ENCODE measurements around the gene CRTC1. TPM values are rescaled to one million over a fixed set of nuclear protein-coding genes. Genes with fewer than 3 reads are reported as not detected.
"Not testable (repeated sequence)": the region's sequence is repeated elsewhere in the genome, so short reads cannot be mapped to it uniquely, and the experiment has no call there.

CRTC1 gene
- total RNA-seq, 1 experiment from 2014 or later: 1.6 TPM

DNA sequence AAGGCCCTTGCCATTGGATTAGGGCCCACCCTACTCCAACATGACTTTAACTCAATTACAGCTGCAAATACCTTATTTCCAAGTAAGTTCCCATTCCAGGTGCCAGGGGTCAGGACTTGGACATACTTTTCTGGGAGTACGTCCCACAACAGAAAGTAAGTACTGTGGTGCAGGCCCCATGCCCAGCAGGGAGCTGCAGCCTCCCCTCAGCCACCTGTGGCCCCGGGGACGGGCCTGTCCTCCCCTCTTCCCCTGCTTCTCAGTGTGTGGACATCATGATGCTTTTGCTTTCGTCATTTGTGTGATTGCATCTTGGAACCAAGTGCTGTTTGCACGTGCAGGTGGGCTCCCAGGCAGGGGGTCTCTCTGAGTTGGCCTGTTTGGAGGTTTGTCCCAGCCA, 31.9 kb downstream of the CRTC1 start:
- no peak for DNase-seq (ENCODE audit: low read depth)
- in situ Hi-C loops (cut with HindIII; ENCODE audit: low pct_unique_long_range_greater_than_20kb, low sequenced_read_pairs): no loop called here

DNA sequence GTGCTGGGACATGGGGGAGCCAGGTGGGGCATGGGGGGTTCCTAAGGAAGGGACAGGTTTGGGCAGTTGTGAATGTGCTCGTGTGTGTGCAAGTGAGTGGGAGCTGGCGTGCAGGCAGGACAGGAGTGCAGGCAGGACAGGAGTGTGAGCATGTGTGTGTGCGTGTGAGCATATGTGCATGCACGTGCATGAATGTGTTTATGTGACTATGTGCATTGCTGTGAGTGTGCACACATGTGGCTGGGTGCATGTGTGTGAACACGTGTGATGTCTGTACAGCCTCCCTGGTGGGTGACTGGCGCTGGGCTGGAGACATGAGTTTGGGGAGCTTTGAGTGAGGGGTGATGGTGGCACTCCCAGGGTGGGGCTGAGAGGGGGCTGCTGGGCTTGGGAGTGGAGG, 33.4 kb downstream of the CRTC1 start:
- in situ Hi-C loops (cut with HindIII; ENCODE audit: low pct_unique_long_range_greater_than_20kb, low sequenced_read_pairs): no loop called here
- no peak for DNase-seq (ENCODE audit: low read depth)

DNA sequence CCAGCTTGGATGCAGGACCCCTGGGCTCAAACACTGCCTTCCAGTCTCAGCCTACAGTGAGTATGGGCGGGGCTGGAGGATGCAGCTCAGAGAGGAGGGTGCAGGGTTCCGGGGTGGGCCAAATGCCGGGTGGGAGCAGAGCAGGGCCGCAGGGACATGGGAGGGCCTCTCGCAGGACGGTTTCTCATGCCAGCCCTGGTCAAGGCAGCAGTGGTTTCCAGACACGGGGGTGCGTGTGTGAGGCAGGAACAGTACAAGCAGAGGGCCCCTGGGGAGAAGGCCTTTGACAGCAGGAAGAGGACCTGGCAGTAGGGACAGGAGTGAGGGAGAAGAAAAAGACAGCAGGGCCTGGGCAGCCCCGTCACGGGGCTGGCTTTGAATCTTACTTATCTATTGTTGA, 34.1 kb downstream of the CRTC1 start:
- in situ Hi-C loops (cut with HindIII; ENCODE audit: low pct_unique_long_range_greater_than_20kb, low sequenced_read_pairs): no loop called here
- no peak for DNase-seq (ENCODE audit: low read depth)

DNA sequence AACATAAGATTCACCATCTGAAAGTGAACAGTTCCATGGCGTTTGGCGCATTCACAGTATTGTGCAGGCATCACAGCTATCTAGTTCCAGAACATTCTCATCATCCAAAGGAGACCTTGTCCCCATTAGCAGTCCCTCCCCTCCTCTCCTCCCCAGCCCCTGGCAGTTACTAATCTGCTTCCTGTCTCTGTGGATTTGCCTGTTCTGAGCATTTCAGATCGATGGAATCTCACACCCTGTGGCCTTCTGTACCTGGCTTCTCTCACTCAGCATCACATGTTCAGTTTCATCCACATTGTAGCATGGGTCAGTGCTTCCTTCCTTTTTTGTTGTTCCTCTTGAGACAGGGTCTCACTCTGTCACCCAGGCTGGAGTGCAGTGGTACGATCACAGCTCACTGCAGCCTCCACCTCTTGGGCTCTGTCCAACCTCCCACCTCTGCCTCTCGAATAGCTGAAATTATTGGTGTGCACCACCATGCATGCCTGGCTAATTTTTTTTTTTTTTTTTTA, 34.6 kb downstream of the CRTC1 start:
- no peak for DNase-seq (ENCODE audit: low read depth)
- in situ Hi-C loops (cut with HindIII; ENCODE audit: low pct_unique_long_range_greater_than_20kb, low sequenced_read_pairs): no loop called here

DNA sequence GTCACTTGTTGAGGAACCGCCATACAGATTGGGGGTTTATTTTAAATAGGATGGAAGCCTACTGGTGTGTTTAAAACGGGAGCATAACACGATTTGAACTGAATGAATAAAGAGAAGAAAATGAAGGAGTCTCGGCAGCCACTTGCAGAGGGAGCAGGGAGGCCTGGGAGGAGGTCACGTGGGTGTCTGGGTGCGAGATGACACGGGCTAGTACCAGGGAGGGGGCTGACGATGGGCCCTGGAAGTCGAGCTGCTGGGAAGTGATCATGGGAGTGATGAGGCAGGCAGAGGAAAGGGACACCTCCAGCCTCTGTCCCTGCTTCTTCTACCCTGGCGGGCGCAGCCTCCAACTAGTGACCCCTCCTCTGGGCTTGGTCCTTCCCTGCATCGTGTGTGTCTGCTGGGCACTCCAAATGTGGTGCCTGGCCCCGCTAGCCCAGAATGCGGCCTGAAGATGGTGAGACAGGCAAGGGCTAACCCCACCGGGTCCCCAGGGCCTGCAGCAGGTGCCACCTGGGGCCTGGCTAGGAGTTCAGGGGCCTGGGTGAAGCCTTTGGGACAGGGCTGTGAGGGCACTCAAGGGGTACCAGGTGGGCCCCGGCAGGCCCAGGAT, 35.5 kb downstream of the CRTC1 start:
- DNase-seq (ENCODE audit: low read depth): no peak
- in situ Hi-C loops (cut with HindIII; ENCODE audit: low pct_unique_long_range_greater_than_20kb, low sequenced_read_pairs): no loop called here

DNA sequence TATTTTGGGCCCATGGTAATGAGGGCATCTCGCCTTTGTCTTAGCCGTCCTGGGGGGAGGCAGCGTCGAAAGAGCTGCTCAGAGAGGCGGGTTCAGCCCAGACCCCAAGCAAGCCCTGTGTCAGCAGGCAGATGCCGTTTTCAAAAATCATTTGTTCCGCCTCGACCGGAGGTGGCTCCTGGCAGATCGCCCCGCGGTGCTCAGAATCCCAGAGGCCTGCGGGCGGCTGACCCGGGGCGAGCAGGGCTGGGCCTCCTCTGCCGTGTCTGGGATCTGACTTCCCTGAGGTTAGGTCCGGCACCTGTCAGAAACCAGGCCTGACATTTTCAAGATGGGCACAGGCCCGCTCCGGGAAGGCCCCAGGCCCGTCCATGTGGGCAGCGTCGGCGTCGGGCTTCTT, 36.1 kb downstream of the CRTC1 start:
- in situ Hi-C loops (cut with HindIII; ENCODE audit: low pct_unique_long_range_greater_than_20kb, low sequenced_read_pairs): no loop called here
- DNase-seq (ENCODE audit: low read depth): no peak

DNA sequence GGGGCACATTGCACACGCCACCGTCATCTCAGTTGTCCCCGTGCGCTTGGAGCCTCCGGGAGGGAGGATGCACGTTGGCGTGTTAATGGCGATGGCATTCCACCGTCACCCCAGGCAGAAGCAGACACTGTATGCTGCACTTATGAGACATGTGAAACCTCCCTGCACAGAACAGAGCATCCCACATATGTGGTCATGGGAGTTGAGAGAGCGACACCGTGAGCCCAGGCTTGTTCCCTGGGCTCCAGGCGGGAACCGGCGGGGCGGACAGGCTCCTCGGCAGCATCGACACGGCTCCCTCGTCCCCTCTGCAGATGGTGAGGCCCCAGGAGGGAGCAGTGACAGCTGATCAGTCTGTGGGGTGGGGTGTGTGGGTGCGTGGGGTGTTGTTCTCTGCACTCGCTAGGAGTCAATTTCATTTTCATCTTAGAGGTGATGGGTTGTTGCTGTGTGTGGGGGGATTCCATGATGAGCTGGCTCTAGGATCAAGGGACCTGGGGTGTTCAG, 40.4 kb downstream of the CRTC1 start:
- in situ Hi-C loops (cut with HindIII; ENCODE audit: low pct_unique_long_range_greater_than_20kb, low sequenced_read_pairs): no loop called here
- DNase-seq (ENCODE audit: low read depth): no peak

DNA sequence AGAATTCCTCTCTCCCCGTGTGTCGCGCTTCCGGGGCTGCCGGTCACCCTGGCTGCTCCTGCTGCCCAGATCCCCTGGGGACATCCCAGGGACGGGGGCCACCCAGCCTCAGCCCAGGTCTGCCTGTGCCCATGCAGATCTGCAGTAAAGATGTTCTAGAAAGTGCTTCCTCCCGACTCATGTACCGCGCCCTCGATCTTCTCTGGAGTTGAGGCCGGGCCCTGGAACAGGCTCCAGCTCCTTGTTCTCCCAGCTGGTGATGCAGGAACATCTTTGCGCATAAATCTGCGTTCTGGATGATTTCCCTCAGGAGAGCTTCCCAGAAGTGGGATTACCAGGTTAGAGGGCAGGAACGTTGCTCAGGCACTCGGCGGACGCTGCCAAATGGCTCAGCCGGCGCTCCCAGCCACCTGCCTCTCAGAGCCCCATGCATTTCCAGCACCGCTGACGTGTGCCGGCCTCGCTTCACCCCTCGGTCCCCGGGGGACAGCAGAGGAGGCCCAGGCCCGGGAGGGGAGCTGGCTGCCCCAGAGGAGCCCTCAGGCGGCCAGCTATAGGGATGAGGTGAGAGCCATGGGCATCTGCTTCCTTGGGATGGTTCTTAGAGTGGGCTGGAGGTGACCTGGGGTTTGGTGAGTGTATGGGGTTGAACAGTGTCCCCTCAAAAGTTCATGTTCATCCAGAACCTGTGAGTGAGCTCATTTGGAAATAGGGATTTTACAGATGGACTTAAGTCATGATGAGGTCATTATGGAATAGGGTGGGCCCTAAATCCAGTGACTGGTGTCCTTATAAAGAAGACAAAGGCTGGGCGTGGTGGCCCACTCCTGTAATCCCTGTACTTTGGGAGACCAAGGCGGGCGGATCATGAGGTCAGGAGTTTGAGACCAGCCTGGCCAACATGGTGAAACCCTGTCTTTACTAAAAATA, 42.6 kb downstream of the CRTC1 start:
- DNase-seq (ENCODE audit: low read depth): no peak
- in situ Hi-C loops (cut with HindIII; ENCODE audit: low pct_unique_long_range_greater_than_20kb, low sequenced_read_pairs): no loop called here

DNA sequence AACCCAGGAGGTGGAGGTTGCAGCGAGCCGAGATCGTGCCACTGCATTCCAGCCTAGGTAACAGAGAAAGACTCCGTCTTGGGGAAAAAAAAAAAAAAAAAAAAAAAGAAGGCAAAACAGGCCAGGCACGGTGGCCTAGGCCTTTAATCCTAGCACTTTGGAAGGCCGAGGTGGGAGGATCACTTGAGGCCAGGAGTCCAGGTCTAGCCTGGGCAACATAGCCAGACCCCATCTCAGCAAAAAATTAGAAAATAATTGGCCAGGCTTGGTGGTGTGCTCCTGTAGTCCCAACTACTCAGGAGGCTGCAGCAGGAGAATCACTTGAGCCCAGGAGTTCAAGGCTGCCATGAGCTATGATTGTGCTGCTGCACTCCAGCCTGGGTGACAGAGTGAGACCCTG, 43.4 kb downstream of the CRTC1 start:
- in situ Hi-C loops (cut with HindIII; ENCODE audit: low pct_unique_long_range_greater_than_20kb, low sequenced_read_pairs): no loop called here

DNA sequence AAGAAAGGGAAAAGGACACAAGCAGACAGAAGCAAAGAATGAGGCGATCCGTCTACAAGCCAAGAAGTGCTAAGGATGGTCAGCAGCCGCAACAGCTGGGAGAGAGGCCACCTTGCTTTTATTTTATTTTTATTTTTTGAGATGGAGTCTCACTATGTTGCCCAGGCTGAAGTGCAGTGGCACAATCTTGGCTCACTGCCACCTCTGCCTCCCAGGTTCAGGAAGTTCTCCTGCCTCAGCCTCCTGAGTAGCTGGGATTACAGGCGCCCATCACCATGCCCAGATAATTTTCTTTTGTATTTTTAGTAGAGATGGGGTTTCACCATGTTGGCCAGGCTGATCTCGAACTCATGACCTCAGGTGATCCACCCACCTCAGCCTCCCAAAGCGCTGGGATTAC, 44.1 kb downstream of the CRTC1 start:
- in situ Hi-C loops (cut with HindIII; ENCODE audit: low pct_unique_long_range_greater_than_20kb, low sequenced_read_pairs); DNase-seq (ENCODE audit: low read depth): not testable (repeated sequence)

More for the DNA sequence above, 43.4 kb downstream of the CRTC1 start:
- no peak for DNase-seq (ENCODE audit: low read depth)

DNA sequence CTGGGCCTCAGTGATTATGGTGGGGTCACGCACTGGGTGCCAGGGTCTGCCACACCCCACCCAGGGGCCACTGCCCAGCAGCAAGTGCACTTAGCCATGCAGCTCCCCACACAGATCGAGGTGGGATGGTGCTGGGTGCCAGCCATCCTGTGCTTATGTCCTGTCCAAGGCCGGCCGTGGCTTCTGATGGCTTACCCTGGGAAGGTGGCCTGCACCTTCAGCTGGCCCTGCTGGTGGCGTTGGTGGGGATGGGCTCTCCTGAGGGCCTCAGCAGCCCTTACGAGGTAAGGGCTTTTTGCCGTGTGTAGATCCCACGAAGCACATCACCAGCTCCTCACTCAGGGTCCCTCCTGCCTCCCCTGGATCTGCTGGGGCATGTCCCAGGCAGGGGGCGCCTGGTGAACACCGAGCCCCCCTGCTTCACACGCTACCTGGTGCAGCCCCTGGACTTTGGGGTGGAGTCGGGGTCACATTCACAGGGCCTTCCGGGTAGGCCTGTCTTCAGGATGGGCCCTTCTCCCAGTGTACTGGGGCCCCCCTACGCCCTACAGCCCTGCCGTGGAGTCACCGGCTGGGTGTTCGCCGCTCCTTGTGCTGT, 46.6 kb downstream of the CRTC1 start:
- in situ Hi-C loops (cut with HindIII; ENCODE audit: low pct_unique_long_range_greater_than_20kb, low sequenced_read_pairs): no loop called here
- no peak for DNase-seq (ENCODE audit: low read depth)

DNA sequence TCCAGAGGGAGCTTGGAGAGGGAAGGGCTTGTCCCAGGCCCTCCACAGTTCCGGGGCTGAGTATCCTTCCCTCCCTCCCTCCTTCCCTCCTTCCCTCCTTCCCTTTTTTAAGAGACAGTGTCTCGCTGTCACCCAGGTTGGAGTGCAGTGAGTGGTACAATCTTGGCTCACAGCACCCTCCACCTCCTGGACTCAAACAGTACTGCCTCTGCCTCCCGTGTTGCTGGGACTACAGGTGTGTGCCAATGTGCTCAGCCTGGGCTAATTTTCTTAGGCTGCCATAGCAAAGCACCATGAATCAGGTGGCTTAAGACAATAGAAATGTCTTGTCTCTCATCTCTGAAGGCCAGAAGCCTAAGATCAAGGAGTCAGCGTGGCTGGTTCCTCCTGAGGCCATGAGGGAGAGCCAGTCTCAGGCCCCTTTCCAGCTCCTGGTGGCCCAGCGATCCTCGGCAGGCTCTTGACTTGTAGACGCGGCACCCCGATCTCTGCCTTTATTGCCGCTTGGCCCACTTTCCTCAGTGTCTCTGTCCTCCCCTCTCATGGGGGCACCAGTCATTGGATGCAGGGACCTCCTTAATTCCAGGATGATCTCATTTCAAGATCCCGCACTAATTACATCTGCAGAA, 47.5 kb downstream of the CRTC1 start:
- in situ Hi-C loops (cut with HindIII; ENCODE audit: low pct_unique_long_range_greater_than_20kb, low sequenced_read_pairs): no loop called here
- no peak for DNase-seq (ENCODE audit: low read depth)

DNA sequence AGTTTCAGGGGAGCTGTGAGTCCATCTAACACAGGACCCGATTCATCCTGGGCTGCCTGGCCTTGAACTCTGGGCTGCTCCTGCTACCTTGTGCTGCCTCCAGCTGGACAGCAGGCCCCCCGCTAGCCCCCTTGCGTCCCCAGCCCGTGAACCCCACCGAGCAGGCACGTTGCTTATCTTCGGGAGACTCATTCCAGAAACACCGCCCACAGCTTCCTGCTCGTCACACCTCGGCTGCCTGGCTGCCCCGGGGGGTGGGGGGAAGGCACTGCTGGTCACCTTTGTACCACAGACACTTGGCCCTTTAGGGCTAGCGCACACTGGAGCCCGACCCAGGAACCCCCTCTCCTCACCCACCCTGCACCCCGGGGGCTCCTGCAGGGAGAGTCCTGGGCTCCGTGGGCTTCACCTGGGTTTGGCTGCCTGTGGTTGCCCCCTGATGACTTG, 48.1 kb downstream of the CRTC1 start:
- in situ Hi-C loops (cut with HindIII; ENCODE audit: low pct_unique_long_range_greater_than_20kb, low sequenced_read_pairs): no loop called here
- DNase-seq (ENCODE audit: low read depth): no peak

DNA sequence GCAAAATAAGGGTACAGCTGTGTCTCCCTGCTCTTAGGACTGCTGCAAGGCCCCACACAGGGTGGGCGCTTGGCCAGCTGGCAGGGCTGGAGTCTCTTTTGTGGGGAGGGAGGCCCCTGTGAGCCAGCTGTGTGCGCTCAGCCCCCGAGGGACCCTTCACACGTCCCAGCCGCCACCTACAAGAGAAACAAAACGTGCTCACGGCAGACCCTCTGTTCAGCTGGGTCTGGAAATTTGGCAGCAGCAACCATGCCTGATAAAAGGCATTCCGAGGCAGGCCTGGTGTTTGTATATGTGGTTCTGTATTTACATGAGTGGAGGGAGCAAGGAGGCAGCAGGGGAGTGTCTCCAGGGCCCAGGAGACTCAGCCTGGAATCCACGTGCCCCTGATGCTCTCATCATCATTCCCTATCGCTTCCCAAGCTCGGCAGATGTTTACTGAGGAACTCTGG, 49.7 kb downstream of the CRTC1 start:
- in situ Hi-C loops (cut with HindIII; ENCODE audit: low pct_unique_long_range_greater_than_20kb, low sequenced_read_pairs): no loop called here
- no peak for DNase-seq (ENCODE audit: low read depth)

DNA sequence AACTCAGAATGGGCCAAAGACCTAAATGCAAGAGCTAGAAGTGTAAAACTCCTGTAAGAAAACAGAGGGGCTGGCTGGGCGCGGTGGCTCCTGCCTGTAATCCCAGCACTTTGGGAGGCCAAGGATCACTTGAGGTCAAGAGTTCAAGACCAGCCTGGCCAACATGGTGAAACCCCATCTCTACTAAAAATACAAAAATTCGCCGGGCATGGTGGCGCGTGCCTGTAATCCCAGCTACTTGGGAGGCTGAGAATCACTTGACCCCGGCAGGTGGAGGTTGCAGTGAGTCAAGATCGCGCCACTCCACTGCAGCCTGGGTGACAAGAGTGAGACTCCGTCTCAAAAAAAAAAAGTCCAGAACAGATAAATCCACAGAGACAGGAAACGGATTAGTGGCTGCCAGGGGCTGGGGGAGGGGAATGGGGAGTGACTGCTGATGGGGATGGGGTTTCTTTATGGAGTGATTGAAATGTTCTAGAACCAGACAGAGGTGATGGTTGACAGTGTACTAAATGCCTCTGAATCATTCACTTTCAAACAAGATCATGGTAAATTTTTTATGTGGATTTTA, 50.4 kb downstream of the CRTC1 start:
- in situ Hi-C loops (cut with HindIII; ENCODE audit: low pct_unique_long_range_greater_than_20kb, low sequenced_read_pairs): not testable (repeated sequence)

DNA sequence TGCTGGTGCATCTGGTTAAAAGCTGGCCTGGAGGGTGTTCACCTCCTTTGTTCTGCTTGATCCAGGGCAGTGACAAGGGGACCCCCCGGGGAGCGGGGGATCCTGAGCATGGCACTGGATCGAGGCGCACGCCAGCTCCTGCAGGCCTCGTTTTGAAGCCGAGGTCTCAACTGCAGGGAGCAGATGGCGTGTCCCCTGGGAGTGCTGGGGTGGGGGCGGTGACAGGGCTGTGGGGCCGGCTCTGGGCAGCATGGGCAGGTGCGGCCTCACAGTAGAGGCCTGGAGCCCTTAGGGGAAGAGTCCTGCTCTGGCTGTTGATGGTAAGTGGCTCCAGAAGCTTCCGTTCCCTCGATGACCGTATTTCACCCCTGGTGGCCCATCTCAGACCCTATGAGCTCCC, 51.8 kb downstream of the CRTC1 start:
- in situ Hi-C loops (cut with HindIII; ENCODE audit: low pct_unique_long_range_greater_than_20kb, low sequenced_read_pairs): no loop called here
- no peak for DNase-seq (ENCODE audit: low read depth)

More for the DNA sequence above, 50.4 kb downstream of the CRTC1 start:
- not testable (repeated sequence) for DNase-seq (ENCODE audit: low read depth)

DNA sequence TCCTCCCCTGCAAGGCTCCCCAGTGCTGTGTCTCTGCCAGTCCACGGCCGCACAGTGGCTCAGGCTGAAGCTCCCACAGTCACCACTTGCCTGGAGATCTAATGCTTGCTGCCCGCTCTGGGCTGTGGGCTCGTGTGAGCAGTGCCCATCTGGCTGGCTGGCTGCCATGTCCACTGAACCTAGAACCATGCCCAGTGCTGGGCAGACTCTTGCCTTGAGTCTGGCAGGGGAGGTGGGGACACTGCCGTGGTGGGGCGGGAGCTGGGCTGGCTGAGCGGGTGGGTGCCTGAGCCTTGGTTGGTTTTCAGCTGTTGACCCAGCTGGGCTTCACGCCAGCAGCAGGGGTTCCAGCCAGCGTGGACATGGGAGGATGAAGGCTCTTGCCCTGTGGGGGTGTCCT, 52.3 kb downstream of the CRTC1 start:
- in situ Hi-C loops (cut with HindIII; ENCODE audit: low pct_unique_long_range_greater_than_20kb, low sequenced_read_pairs): no loop called here
- no peak for DNase-seq (ENCODE audit: low read depth)

Measured in Caki2 (cell line).